Endothelial cell (in vitro differentiated cells): ENCODE data around the gene ANTXR1. TPM values are rescaled to one million over a fixed set of nuclear protein-coding genes. Genes with fewer than 3 reads are reported as not detected.

Experiments
- DNase-seq: peaks from one replicate; pipeline ENCODE4 v3.0.0; 2021; ENCODE audit warnings: low spot score
- H3K27ac Mint-ChIP-seq: one replicate; pipeline ENCODE4 v1.8.0; 2021; ENCODE audit warnings: mixed read lengths, inconsistent platforms; ENCODE audit not compliant: unreplicated experiment
- H3K27me3 Mint-ChIP-seq: one replicate; pipeline ENCODE4 v1.8.0; 2021; ENCODE audit warnings: mild to moderate bottlenecking, moderate library complexity, mixed read lengths, inconsistent platforms; ENCODE audit not compliant: unreplicated experiment
- H3K36me3 Mint-ChIP-seq: one replicate; pipeline ENCODE4 v1.8.0; 2021; ENCODE audit warnings: mild to moderate bottlenecking, low read depth, mixed read lengths, inconsistent platforms; ENCODE audit not compliant: unreplicated experiment
- H3K4me1 Mint-ChIP-seq: one replicate; pipeline ENCODE4 v1.8.0; 2021; ENCODE audit warnings: mild to moderate bottlenecking, mixed read lengths, inconsistent platforms; ENCODE audit not compliant: unreplicated experiment
- H3K4me3 Mint-ChIP-seq: one replicate; pipeline ENCODE4 v1.8.0; 2021; ENCODE audit warnings: mild to moderate bottlenecking, mixed read lengths, inconsistent platforms; ENCODE audit not compliant: unreplicated experiment
- H3K9me3 Mint-ChIP-seq: one replicate; pipeline ENCODE4 v1.8.0; 2021; ENCODE audit warnings: mixed read lengths, inconsistent platforms; ENCODE audit not compliant: unreplicated experiment
- CTCF ChIP-seq: fragments of 200-600 bp; sonication (generic); IDR thresholded peaks from one replicate; pipeline ENCODE4 v1.5.0; 2021; ENCODE audit warnings: antibody characterized with exemption; ENCODE audit not compliant: unreplicated experiment
- total RNA-seq: library from RNA; stranded (reverse); fragmentation: NEBNext Ultra II Directional; extraction: Animal tissue kit (Norgen Biotek cat#: 25700); gene quantifications from one replicate; pipeline ENCODE4 v1.2.1, GENCODE V29; 2021; ENCODE audit not compliant: unreplicated experiment

The ANTXR1 gene
- total RNA-seq, 1 donor from 2014 or later = 7.5 TPM

DNA sequence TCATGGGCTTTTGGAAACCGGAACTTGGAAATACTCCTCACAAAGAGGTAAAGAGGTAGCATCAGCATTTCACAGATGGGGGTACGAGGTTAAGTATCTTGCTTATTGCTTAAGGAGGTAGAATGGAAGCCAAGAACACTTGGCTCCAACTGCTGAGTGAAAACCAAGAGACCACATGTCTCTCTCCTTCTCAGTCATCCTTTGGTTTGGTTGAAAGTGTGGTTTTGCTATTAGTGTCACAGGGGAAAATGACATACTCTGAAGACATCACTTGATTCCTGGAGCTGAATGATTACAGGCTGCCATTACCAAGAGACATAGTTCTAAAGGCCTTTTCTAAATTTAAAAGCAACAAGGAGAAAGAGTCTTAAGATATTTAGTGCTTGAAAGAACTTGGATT, 41.5 kb downstream of the ANTXR1 start:
- no peaks in the 10 kb centered on the region for H3K27me3 Mint-ChIP-seq
- no peaks in the 10 kb centered on the region for H3K9me3 Mint-ChIP-seq
- H3K36me3 Mint-ChIP-seq = no peaks in the 10 kb centered on the region
- no peak for TF ChIP-seq CTCF
- DNase-seq = no peak
- H3K27ac Mint-ChIP-seq = no peak overlapping the region
- H3K4me1 Mint-ChIP-seq = no peaks in the 10 kb centered on the region
- no peak overlapping the region for H3K4me3 Mint-ChIP-seq

GRCh38 chr2:69055688-69056470, 42.9 kb downstream of the ANTXR1 start:
- no peaks in the 10 kb centered on the region for H3K27me3 Mint-ChIP-seq
- TF ChIP-seq CTCF = no peak
- no peaks in the 10 kb centered on the region for H3K36me3 Mint-ChIP-seq
- H3K27ac Mint-ChIP-seq = no peak overlapping the region
- H3K4me3 Mint-ChIP-seq = no peak overlapping the region
- H3K4me1 Mint-ChIP-seq = no peaks in the 10 kb centered on the region
- no peaks in the 10 kb centered on the region for H3K9me3 Mint-ChIP-seq
- DNase-seq = no peak

- no peak for TF ChIP-seq CTCF
- Mint-ChIP-seq H3K9me3 (no peaks in the 10 kb centered on the region), H3K27me3 (no peaks in the 10 kb centered on the region), H3K36me3 (no peaks in the 10 kb centered on the region), H3K4me3 (no peak overlapping the region), H3K27ac (no peak overlapping the region), H3K4me1 (no peaks in the 10 kb centered on the region)
- DNase-seq = no peak
Observed at GRCh38 chr2:69057660-69058059, 44.7 kb downstream of the ANTXR1 start.

- H3K4me3 Mint-ChIP-seq = no peak overlapping the region
- DNase-seq = no peak
- H3K9me3 Mint-ChIP-seq = no peaks in the 10 kb centered on the region
- no peaks in the 10 kb centered on the region for H3K4me1 Mint-ChIP-seq
- H3K36me3 Mint-ChIP-seq = no peaks in the 10 kb centered on the region
- H3K27me3 Mint-ChIP-seq = no peaks in the 10 kb centered on the region
- no peak overlapping the region for H3K27ac Mint-ChIP-seq
- no peak for TF ChIP-seq CTCF
Observed at GRCh38 chr2:69059731-69060290, 46.8 kb downstream of the ANTXR1 start.

GRCh38 chr2:69060938-69061501, 48.0 kb downstream of the ANTXR1 start:
- H3K27me3 Mint-ChIP-seq = no peaks in the 10 kb centered on the region
- DNase-seq = no peak

More at GRCh38 chr2:69060938-69061501, 48.0 kb downstream of the ANTXR1 start:
- no peaks in the 10 kb centered on the region for H3K4me1 Mint-ChIP-seq
- TF ChIP-seq CTCF = no peak
- no peak overlapping the region for H3K4me3 Mint-ChIP-seq
- H3K36me3 Mint-ChIP-seq = no peaks in the 10 kb centered on the region
- H3K27ac Mint-ChIP-seq = no peak overlapping the region
- H3K9me3 Mint-ChIP-seq = no peaks in the 10 kb centered on the region
